ENCODE results near the gene SDC4. TPM values are rescaled to one million over a fixed set of nuclear protein-coding genes. Genes with fewer than 3 reads are reported as not detected.
A peak's percentile ranks its signal among the peaks of the same experiment; 100 is the strongest.

SDC4 gene
- total RNA-seq, 2 donors from 2014 or later = 123 to 266 TPM

GRCh38 chr20:45366631-45367030, 18.4 kb upstream of the SDC4 start:
- TF ChIP-seq POLR2AphosphoS5 (IDR thresholded peaks at IDR 0.05) (no peak), CTCF (IDR thresholded peaks at IDR 0.05) (no peak), POLR2A (IDR thresholded peaks at IDR 0.05) (no peak)
- Histone ChIP-seq H3K4me3 (no peak overlapping the region), H3K36me3 (peaks cover 6 to 8% of the 10 kb centered on the region in 2 donors), H3K9me3 (no peaks in the 10 kb centered on the region), H3K4me1 (replicated peaks) (no peaks in the 10 kb centered on the region), H3K27ac (no peak overlapping the region), H3K27me3 (replicated peaks; ENCODE audit: insufficient read depth) (no peaks in the 10 kb centered on the region)
- intact Hi-C loops (cut with DNase I) = no loop called here
- 86% methylated on average over 11 of the region's 11 CpGs for WGBS
- no peak for DNase-seq (ENCODE audit: low spot score)

DNA sequence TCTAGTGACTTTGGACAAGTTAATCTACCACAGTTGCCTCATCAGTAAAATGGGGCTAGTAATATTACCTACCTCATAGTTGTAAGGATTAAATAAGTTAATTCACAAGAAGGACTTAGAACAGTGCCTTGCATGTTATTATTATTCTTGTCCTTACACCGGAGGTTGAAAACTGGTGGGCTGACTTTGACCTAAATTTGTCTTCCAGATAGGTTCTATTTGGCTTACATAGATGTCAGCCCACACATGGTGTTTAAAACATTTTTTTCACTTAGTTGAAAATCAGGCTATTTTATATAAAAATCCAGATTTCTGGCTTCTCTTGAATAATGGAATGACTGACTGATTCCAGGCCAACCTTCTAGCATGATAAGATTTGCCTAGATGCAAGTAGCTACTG, 18.0 kb upstream of the SDC4 start:
- TF ChIP-seq POLR2AphosphoS5 (IDR thresholded peaks at IDR 0.05) (no peak), POLR2A (IDR thresholded peaks at IDR 0.05) (no peak), CTCF (IDR thresholded peaks at IDR 0.05) (no peak)
- H3K36me3 ChIP-seq = peaks cover 6 to 8% of the 10 kb centered on the region in 2 donors
- intact Hi-C loops (cut with DNase I) = no loop called here
- no peak for DNase-seq (ENCODE audit: low spot score)
- no peak overlapping the region for H3K27ac ChIP-seq
- H3K4me3 ChIP-seq = no peak overlapping the region
- no peaks in the 10 kb centered on the region for H3K9me3 ChIP-seq
- no peaks in the 10 kb centered on the region for H3K27me3 ChIP-seq (replicated peaks; ENCODE audit: insufficient read depth)
- 79% methylated on average over 1 of the region's 1 CpG for WGBS
- no peaks in the 10 kb centered on the region for H3K4me1 ChIP-seq (replicated peaks)

DNA sequence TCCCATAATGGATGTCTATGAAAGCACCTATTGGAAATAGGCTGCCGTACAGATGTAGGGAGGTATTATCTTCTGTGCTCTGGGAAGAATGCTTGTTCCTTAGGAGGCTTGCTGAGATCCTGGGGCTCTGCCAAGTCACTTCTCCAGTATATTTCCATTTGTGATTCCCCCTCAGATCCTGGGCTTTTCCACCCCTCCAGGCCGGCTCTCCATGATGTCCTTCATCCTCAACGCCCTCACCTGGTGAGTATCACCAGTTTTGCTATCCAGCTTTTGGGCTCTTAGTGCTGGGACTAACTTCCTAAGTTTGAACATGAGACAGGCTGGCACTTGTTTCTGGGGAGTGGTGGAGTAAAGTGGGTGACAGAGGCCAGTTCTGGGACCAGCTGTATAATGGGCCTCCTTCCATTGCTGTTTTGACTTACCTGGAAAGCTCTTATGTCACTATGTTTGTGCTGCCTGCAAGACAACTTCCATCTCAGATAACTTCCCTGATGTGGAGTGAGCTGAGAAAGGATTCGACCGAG, 17.3 kb upstream of the SDC4 start:
- H3K9me3 ChIP-seq = no peaks in the 10 kb centered on the region
- intact Hi-C loops (cut with DNase I) = no loop called here
- H3K27ac ChIP-seq = no peak overlapping the region
- H3K4me1 ChIP-seq (replicated peaks) = no peaks in the 10 kb centered on the region
- no peak for TF ChIP-seq CTCF (IDR thresholded peaks at IDR 0.05)
- no peak for TF ChIP-seq POLR2A (IDR thresholded peaks at IDR 0.05)
- no peak for TF ChIP-seq POLR2AphosphoS5 (IDR thresholded peaks at IDR 0.05)
- DNase-seq (ENCODE audit: low spot score) = no peak
- peaks cover 6 to 8% of the 10 kb centered on the region in 2 donors for H3K36me3 ChIP-seq
- H3K4me3 ChIP-seq = no peak overlapping the region
- no peaks in the 10 kb centered on the region for H3K27me3 ChIP-seq (replicated peaks; ENCODE audit: insufficient read depth)
- 86% methylated on average over 5 of the region's 5 CpGs for WGBS

GRCh38 chr20:45363611-45364492, 15.6 kb upstream of the SDC4 start:
- DNase-seq (ENCODE audit: low spot score) = no peak
- Histone ChIP-seq H3K9me3 (no peaks in the 10 kb centered on the region), H3K27me3 (replicated peaks; ENCODE audit: insufficient read depth) (no peaks in the 10 kb centered on the region), H3K36me3 (peaks cover 6 to 8% of the 10 kb centered on the region in 2 donors), H3K4me1 (replicated peaks) (no peaks in the 10 kb centered on the region), H3K27ac (peak overlapping the region; percentile 91 to 96), H3K4me3 (peak overlapping the region; percentile 57 to 74)
- intact Hi-C loops (cut with DNase I) = no loop called here
- WGBS = 20% methylated on average over 19 of the region's 23 CpGs
- TF ChIP-seq POLR2A (IDR thresholded peaks at IDR 0.05) = no peak
- TF ChIP-seq CTCF (IDR thresholded peaks at IDR 0.05) = no peak
- no peak for TF ChIP-seq POLR2AphosphoS5 (IDR thresholded peaks at IDR 0.05)
